Thoracic aorta (tissue), 2 donors: Measurements from ENCODE around the gene USP40. TPM values are rescaled to one million over a fixed set of nuclear protein-coding genes. Genes with fewer than 3 reads are reported as not detected.

Experiments used
- ATAC-seq: fragments of 150-250 bp; one replicate; pipeline ENCODE4 v1.8.0; 2017; ENCODE audit warnings: low read depth; ENCODE audit not compliant: insufficient number of reproducible peaks, low FRiP score
- DNase-seq: peaks from one replicate; pipeline ENCODE4 v3.0.0-alpha.2; 2020; ENCODE audit warnings: low spot score
- H3K27ac ChIP-seq, 2 donors: fragments of 200-600 bp; sonication (generic); 1 replicate in 1 of 2; 2 replicates in 1 of 2; pipeline ENCODE4 v1.5.1; 2016; ENCODE audit warnings: mild to moderate bottlenecking in 2 of 2, moderate library complexity in 2 of 2
- H3K27me3 ChIP-seq: fragments of 200-600 bp; sonication (generic); replicated peaks from 2 replicates; pipeline ENCODE4 v1.6.0; 2016; ENCODE audit warnings: mild to moderate bottlenecking; ENCODE audit not compliant: insufficient read depth
- H3K36me3 ChIP-seq: fragments of 200-600 bp; sonication (generic); one replicate; pipeline ENCODE4 v1.5.1; 2016
- H3K4me1 ChIP-seq, 2 donors: fragments of 200-600 bp; sonication (generic); 1 replicate in 1 of 2; 2 replicates in 1 of 2; pipeline versions ENCODE4 v1.5.1 to v1.6.0; 2016; ENCODE audit warnings: low read depth in 2 of 2, mild to moderate bottlenecking in 1 of 2; ENCODE audit not compliant: control insufficient read depth in 1 of 2
- H3K4me3 ChIP-seq: fragments of 200-600 bp; sonication (generic); 2 replicates; pipeline ENCODE4 v1.5.1; 2016; ENCODE audit warnings: mild to moderate bottlenecking
- H3K9me3 ChIP-seq: fragments of 200-600 bp; sonication (generic); 2 replicates; pipeline ENCODE4 v1.5.1; 2016
- total RNA-seq, 2 donors: library from RNA; depleted of rRNA; stranded (reverse); fragments of >200 nt; gene quantifications; one replicate each; pipeline versions ENCODE4 v1.1.0 to v1.2.3, GENCODE V29; 2016
- TF ChIP-seq, protein P1 (sequence below): fragments of 200-600 bp; sonication (generic); IDR thresholded peaks from one replicate; pipeline ENCODE4 v1.5.1; 2019; ENCODE audit warnings: antibody characterized with exemption

USP40 gene
- total RNA-seq, 2 donors from 2014 or later, result 23.3 to 30.0 TPM

GRCh38 chr2:233455491-233455890 is 111.1 kb downstream of the USP40 start:
- peaks cover 82% of the 10 kb centered on the region for H3K36me3 ChIP-seq
- ATAC-seq (no peak), DNase-seq (no peak)

DNA sequence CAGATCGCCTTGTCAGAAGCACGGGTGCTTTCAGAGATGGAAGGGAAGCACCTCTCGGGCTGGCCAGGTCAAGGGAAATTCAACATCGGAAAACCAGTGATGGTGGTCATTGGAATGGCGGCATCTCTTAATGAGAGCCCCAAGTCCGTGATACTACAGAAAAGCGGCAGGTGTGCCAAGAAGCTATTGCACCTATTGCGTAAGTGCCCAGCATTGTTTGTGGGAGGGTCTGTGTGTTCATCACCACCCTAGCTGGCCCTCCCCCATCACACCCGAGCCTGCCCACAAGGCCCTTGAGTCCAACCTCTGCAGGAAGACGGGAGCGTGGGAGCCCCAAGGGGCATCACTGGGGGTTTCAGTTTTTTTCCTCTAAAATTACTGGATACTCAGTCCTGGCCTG is 111.6 kb downstream of the USP40 start:
- Histone ChIP-seq H3K27me3 (no peaks in the 10 kb centered on the region), H3K36me3 (peaks cover 84% of the 10 kb centered on the region), H3K4me3 (no peak overlapping the region), H3K4me1 (no peaks in the 10 kb centered on the region), H3K9me3 (no peaks in the 10 kb centered on the region), H3K27ac (no peak overlapping the region)
- DNase-seq (no peak), ATAC-seq (no peak)
- TF ChIP-seq, protein P1, sequence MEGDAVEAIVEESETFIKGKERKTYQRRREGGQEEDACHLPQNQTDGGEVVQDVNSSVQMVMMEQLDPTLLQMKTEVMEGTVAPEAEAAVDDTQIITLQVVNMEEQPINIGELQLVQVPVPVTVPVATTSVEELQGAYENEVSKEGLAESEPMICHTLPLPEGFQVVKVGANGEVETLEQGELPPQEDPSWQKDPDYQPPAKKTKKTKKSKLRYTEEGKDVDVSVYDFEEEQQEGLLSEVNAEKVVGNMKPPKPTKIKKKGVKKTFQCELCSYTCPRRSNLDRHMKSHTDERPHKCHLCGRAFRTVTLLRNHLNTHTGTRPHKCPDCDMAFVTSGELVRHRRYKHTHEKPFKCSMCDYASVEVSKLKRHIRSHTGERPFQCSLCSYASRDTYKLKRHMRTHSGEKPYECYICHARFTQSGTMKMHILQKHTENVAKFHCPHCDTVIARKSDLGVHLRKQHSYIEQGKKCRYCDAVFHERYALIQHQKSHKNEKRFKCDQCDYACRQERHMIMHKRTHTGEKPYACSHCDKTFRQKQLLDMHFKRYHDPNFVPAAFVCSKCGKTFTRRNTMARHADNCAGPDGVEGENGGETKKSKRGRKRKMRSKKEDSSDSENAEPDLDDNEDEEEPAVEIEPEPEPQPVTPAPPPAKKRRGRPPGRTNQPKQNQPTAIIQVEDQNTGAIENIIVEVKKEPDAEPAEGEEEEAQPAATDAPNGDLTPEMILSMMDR, result no peak

More at GRCh38 chr2:233455491-233455890, 111.1 kb downstream of the USP40 start:
- TF ChIP-seq, protein P1, result no peak
- Histone ChIP-seq H3K4me1 (no peaks in the 10 kb centered on the region), H3K27me3 (no peaks in the 10 kb centered on the region), H3K4me3 (no peak overlapping the region), H3K9me3 (no peaks in the 10 kb centered on the region), H3K27ac (no peak overlapping the region)

DNA sequence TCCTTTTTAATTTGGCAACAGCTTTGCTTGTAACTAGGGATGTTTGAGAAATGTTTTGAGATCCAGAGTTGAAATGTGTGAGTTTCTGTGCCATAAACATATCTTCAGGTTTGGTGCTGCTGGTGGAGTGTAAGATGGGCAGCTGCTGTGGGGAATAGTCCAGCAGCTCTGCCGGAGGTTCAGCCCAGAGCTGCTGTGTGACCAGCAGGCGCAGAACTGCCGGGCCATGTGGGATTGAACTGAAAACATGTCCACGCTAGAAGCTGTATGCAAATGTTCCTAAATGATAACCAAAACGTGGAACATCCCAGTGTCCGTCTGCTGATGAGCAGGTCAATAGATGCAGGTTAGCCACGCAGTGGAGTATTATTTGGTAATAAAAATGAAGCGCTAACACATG is 112.7 kb downstream of the USP40 start:
- Histone ChIP-seq H3K9me3 (no peaks in the 10 kb centered on the region), H3K4me3 (no peak overlapping the region), H3K27me3 (no peaks in the 10 kb centered on the region), H3K4me1 (no peaks in the 10 kb centered on the region), H3K36me3 (peaks cover 81% of the 10 kb centered on the region), H3K27ac (no peak overlapping the region)
- ATAC-seq, result no peak
- DNase-seq, result no peak
- TF ChIP-seq, protein P1, result no peak

DNA sequence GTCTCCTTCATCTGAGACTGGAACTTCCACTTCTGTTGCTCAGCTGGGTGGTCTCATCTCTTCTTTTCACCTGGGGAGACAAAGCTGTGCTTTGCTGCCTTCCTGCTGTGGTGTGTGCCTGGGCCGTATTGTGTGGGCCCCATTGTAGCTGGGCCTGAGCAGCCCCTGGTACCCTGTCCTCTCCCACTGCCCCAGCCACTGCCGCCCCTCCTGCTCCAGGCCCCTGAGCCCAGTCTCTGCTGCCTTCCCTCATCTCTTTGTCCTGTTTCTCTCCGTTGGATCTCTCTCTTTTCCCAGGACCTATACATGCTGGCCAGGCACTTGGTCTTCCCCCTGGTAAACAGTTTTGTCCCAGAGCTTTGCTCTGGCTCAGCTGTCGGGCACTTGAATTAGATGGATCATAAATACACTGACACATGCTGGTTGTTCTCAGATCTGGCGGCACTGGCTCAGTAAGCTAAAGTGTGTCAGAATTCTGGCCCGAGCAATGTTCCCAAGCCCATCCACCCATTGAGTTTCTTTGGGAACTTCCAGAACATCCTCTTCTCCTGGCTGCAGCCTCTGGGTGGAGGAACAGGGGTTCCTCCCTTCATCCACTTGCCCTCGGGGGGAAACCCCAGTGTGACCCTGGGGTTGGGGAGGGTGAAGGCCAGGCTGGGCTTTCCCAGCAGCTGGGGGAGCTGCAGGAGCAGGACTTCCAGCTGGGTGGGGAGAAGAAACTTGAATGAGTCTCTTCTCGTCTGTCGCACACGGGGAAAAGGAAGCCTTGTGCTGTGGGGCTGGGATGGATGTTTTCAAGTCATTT is 113.3 kb downstream of the USP40 start:
- Histone ChIP-seq H3K9me3 (no peaks in the 10 kb centered on the region), H3K27ac (no peak overlapping the region), H3K4me1 (peaks cover 0 to 4% of the 10 kb centered on the region in 2 donors), H3K27me3 (no peaks in the 10 kb centered on the region), H3K36me3 (peaks cover 80% of the 10 kb centered on the region), H3K4me3 (no peak overlapping the region)
- TF ChIP-seq, protein P1, result no peak
- ATAC-seq, result no peak
- DNase-seq, result no peak

GRCh38 chr2:233451950-233452349 is 114.6 kb downstream of the USP40 start:
- H3K27ac ChIP-seq, result no peak overlapping the region
- no peaks in the 10 kb centered on the region for H3K9me3 ChIP-seq
- peaks cover 74% of the 10 kb centered on the region for H3K36me3 ChIP-seq
- TF ChIP-seq, protein P1, result no peak
- H3K4me3 ChIP-seq, result no peak overlapping the region
- H3K4me1 ChIP-seq, result peaks cover 0 to 5% of the 10 kb centered on the region in 2 donors
- H3K27me3 ChIP-seq, result no peaks in the 10 kb centered on the region
- DNase-seq, result no peak
- no peak for ATAC-seq
